Sigmoid colon (tissue), 7 donors: ENCODE data around the gene CRB2. TPM values are rescaled to one million over a fixed set of nuclear protein-coding genes. Genes with fewer than 3 reads are reported as not detected.
A peak's percentile ranks its signal among the peaks of the same experiment; 100 is the strongest.
"Not testable (repeated sequence)": the region's sequence is repeated elsewhere in the genome, so short reads cannot be mapped to it uniquely, and the experiment has no call there.

ENCODE experiments used
- DNase-seq: peaks from one replicate; pipeline ENCODE4 v3.0.0-alpha.2; 2019
- H3K27ac ChIP-seq, 4 donors: fragments of 200-600 bp; sonication (generic); one replicate each; pipeline ENCODE4 v1.5.1; 2016 to 2019; ENCODE audit warnings: mild to moderate bottlenecking in 1 of 4
- H3K27me3 ChIP-seq, 3 donors: fragments of 200-600 bp; sonication (generic); one replicate each; pipeline ENCODE4 v1.5.1; 2019; ENCODE audit warnings: mild to moderate bottlenecking in 1 of 3
- H3K36me3 ChIP-seq, 4 donors: fragments of 200-600 bp; sonication (generic); one replicate each; pipeline ENCODE4 v1.5.1; 2016 to 2019
- H3K4me1 ChIP-seq, 4 donors: fragments of 200-600 bp; sonication (generic); one replicate each; pipeline ENCODE4 v1.5.1; 2017 to 2019
- H3K4me3 ChIP-seq, 4 donors: fragments of 200-600 bp; sonication (generic); one replicate each; pipeline ENCODE4 v1.5.1; 2017 to 2019; ENCODE audit warnings: mild to moderate bottlenecking in 2 of 4, moderate library complexity in 1 of 4
- H3K9me3 ChIP-seq, 4 donors: fragments of 200-600 bp in 3 of 4; sonication (generic) in 3 of 4; one replicate each; pipeline versions ENCODE4 v1.5.1 to v1.6.1; 2013 to 2019
- CTCF ChIP-seq, 4 experiments: fragments of 450-650 bp in 3 of 4; fragments of 200-600 bp in 1 of 4; IDR thresholded peaks; one replicate each; pipeline ENCODE4 v1.5.1; 2016 to 2019; ENCODE audit warnings: antibody characterized with exemption in 4 of 4, mild to moderate bottlenecking in 3 of 4, moderate library complexity in 2 of 4
- EP300 ChIP-seq, 4 donors: sonication (generic); formaldehyde crosslinking; IDR thresholded peaks; one replicate each; pipeline ENCODE4 v1.6.1; 2017; ENCODE audit warnings: antibody characterized with exemption in 4 of 4
- POLR2A ChIP-seq, 2 donors: fragments of 450-650 bp; IDR thresholded peaks; one replicate each; pipeline ENCODE4 v1.6.1; 2016; ENCODE audit warnings: antibody characterized with exemption in 2 of 2, mild to moderate bottlenecking in 2 of 2, moderate library complexity in 2 of 2
- POLR2AphosphoS5 ChIP-seq, 4 donors: sonication (generic); formaldehyde crosslinking; IDR thresholded peaks; one replicate each; pipeline ENCODE4 v1.6.1; 2017; ENCODE audit warnings: antibody characterized with exemption in 4 of 4
- WGBS, 2 donors: extraction: QIAGEN DNeasy Blood & Tissue Kit; methylation state at CpG; one replicate each; pipeline ENCODE4 v1.1.7; 2013; 5-methylcytosine and 5-hydroxymethylcytosine counted together
- intact Hi-C: fragments of 100-400 bp; cut with DNase I; formaldehyde crosslinking; loops from one replicate; pipeline ENCODE4 v1.15.1; 2023
- polyA plus RNA-seq, 3 donors: library from polyadenylated mRNA; stranded (reverse); fragments of 200-250 nt; gene quantifications; one replicate each; pipeline ENCODE4 v1.2.3, GENCODE V29; 2013
- total RNA-seq, 4 donors: library from RNA; depleted of rRNA; stranded (reverse); fragments of >200 nt; gene quantifications; one replicate each; pipeline ENCODE4 v1.1.0, GENCODE V29; 2016
- donor health status: healthy with polysubstance abuse.
- donor health status: Bipolar disorder and iron deficiency.
- donor health status: healthy.

CRB2 gene
- total and polyA plus RNA-seq, 7 donors = 0.14 to 0.79 (median 0.40) TPM; not detected in 3

- H3K4me3 ChIP-seq = peak overlapping the region in 2 of 4 donors; percentile 10 to 21
- H3K27ac ChIP-seq = no peak overlapping the region
- WGBS, 2 donors = 64 to 76% methylated on average over 6 of the region's 6 CpGs
Observed at GRCh38 chr9:123326187-123326586, 29.8 kb upstream of the CRB2 start.

GRCh38 chr9:123326662-123327093 is 29.3 kb upstream of the CRB2 start:
- intact Hi-C loops = no loop called here
- DNase-seq = no peak
- H3K27ac ChIP-seq = no peak overlapping the region
- peaks cover 0 to 13% (median 8%) of the 10 kb centered on the region in 4 donors for H3K4me1 ChIP-seq
- H3K9me3 ChIP-seq = no peaks in the 10 kb centered on the region
- peak overlapping the region in 2 of 4 donors; percentile 10 to 21 for H3K4me3 ChIP-seq
- no peaks in the 10 kb centered on the region for H3K36me3 ChIP-seq
- no peaks in the 10 kb centered on the region for H3K27me3 ChIP-seq
- TF ChIP-seq POLR2AphosphoS5 (IDR thresholded peaks at IDR 0.05) = no peak
- TF ChIP-seq CTCF (IDR thresholded peaks at IDR 0.05) = no peak
- no peak for TF ChIP-seq EP300 (IDR thresholded peaks at IDR 0.05)
- TF ChIP-seq POLR2A (IDR thresholded peaks at IDR 0.05) = no peak
- WGBS, 2 donors = 65 to 86% methylated on average over 5 of the region's 5 CpGs

More at GRCh38 chr9:123326187-123326586, 29.8 kb upstream of the CRB2 start:
- Histone ChIP-seq H3K27me3 (no peaks in the 10 kb centered on the region), H3K9me3 (no peaks in the 10 kb centered on the region), H3K36me3 (no peaks in the 10 kb centered on the region), H3K4me1 (peaks cover 0 to 13% (median 8%) of the 10 kb centered on the region in 4 donors)
- intact Hi-C loops = no loop called here
- no peak for TF ChIP-seq CTCF (IDR thresholded peaks at IDR 0.05)
- no peak for TF ChIP-seq POLR2A (IDR thresholded peaks at IDR 0.05)
- no peak for TF ChIP-seq POLR2AphosphoS5 (IDR thresholded peaks at IDR 0.05)
- no peak for DNase-seq

GRCh38 chr9:123327697-123328100 is 28.3 kb upstream of the CRB2 start:
- TF ChIP-seq POLR2AphosphoS5 (IDR thresholded peaks at IDR 0.05) = no peak
- 24 to 76% methylated on average over 8 of the region's 8 CpGs for WGBS, 2 donors
- Histone ChIP-seq H3K36me3 (no peaks in the 10 kb centered on the region), H3K4me3 (no peak overlapping the region), H3K4me1 (peaks cover 0 to 9% (median 5%) of the 10 kb centered on the region in 4 donors), H3K9me3 (no peaks in the 10 kb centered on the region), H3K27ac (no peak overlapping the region), H3K27me3 (no peaks in the 10 kb centered on the region)
- intact Hi-C loops = no loop called here
- no peak for DNase-seq

- no peaks in the 10 kb centered on the region for H3K9me3 ChIP-seq
- no peak for DNase-seq
- WGBS, 2 donors = 52 to 70% methylated on average over 6 of the region's 6 CpGs
- no peaks in the 10 kb centered on the region for H3K27me3 ChIP-seq
- intact Hi-C loops = no loop called here
- H3K4me1 ChIP-seq = peaks cover 0 to 4% (median 0%) of the 10 kb centered on the region in 4 donors
- no peak overlapping the region for H3K4me3 ChIP-seq
- no peak for TF ChIP-seq CTCF (IDR thresholded peaks at IDR 0.05)
- no peak for TF ChIP-seq POLR2AphosphoS5 (IDR thresholded peaks at IDR 0.05)
- TF ChIP-seq POLR2A (IDR thresholded peaks at IDR 0.05) = no peak
- TF ChIP-seq EP300 (IDR thresholded peaks at IDR 0.05) = no peak
- H3K36me3 ChIP-seq = no peaks in the 10 kb centered on the region
- H3K27ac ChIP-seq = no peak overlapping the region
Observed at GRCh38 chr9:123329329-123329955, 26.6 kb upstream of the CRB2 start.

GRCh38 chr9:123331346-123332060 is 24.5 kb upstream of the CRB2 start:
- H3K27ac ChIP-seq = no peak overlapping the region
- no peak for DNase-seq
- WGBS, 2 donors = 93 to 95% methylated on average over 15 of the region's 15 CpGs

GRCh38 chr9:123333058-123333669 is 22.8 kb upstream of the CRB2 start:
- WGBS, 2 donors = 70 to 73% methylated on average over 8 of the region's 8 CpGs
- peaks cover 0 to 21% (median 13%) of the 10 kb centered on the region in 4 donors for H3K4me1 ChIP-seq
- H3K27ac ChIP-seq, H3K9me3 ChIP-seq, intact Hi-C loops, H3K4me3 ChIP-seq, H3K36me3 ChIP-seq, H3K27me3 ChIP-seq, DNase-seq: not testable (repeated sequence)

More at GRCh38 chr9:123331346-123332060, 24.5 kb upstream of the CRB2 start:
- TF ChIP-seq POLR2A (IDR thresholded peaks at IDR 0.05) = no peak
- TF ChIP-seq POLR2AphosphoS5 (IDR thresholded peaks at IDR 0.05) = no peak
- TF ChIP-seq EP300 (IDR thresholded peaks at IDR 0.05) = no peak
- no peak for TF ChIP-seq CTCF (IDR thresholded peaks at IDR 0.05)
- H3K9me3 ChIP-seq = no peaks in the 10 kb centered on the region
- no peak overlapping the region for H3K4me3 ChIP-seq
- intact Hi-C loops = no loop called here
- H3K36me3 ChIP-seq = no peaks in the 10 kb centered on the region
- peaks cover 0 to 20% (median 13%) of the 10 kb centered on the region in 4 donors for H3K4me1 ChIP-seq
- no peaks in the 10 kb centered on the region for H3K27me3 ChIP-seq
